SJSA1 (cell line): ENCODE results near the gene BEGAIN. TPM values are rescaled to one million over a fixed set of nuclear protein-coding genes. Genes with fewer than 3 reads are reported as not detected.

Source experiments
- DNase-seq, 2 experiments: peaks; one replicate each; pipeline ENCODE4 v3.0.0-alpha.2; 2015 to 2020; ENCODE audit warnings: low spot score in 2 of 2, low read depth in 1 of 2
- H3K27ac ChIP-seq: fragments of 250-450 bp; sonication (Bioruptor Pico); 2 replicates; pipeline ENCODE4 v1.5.1; 2020; ENCODE audit warnings: mild to moderate bottlenecking, moderate library complexity
- H3K27me3 ChIP-seq: fragments of 250-450 bp; sonication (Bioruptor Pico); replicated peaks from 2 replicates; pipeline ENCODE4 v1.5.1; 2020; ENCODE audit warnings: mild to moderate bottlenecking, moderate library complexity
- H3K36me3 ChIP-seq: fragments of 250-450 bp; sonication (Bioruptor Pico); 2 replicates; pipeline ENCODE4 v1.5.1; 2020; ENCODE audit warnings: mild to moderate bottlenecking
- H3K4me1 ChIP-seq: fragments of 250-450 bp; sonication (Bioruptor Pico); replicated peaks from 2 replicates; pipeline ENCODE4 v1.6.1; 2021; ENCODE audit warnings: mild to moderate bottlenecking
- H3K4me3 ChIP-seq: fragments of 250-450 bp; sonication (Bioruptor Pico); 2 replicates; pipeline ENCODE4 v1.5.1; 2020; ENCODE audit warnings: mild to moderate bottlenecking
- H3K9me3 ChIP-seq: fragments of 250-450 bp; sonication (Bioruptor Pico); replicated peaks from 2 replicates; pipeline ENCODE4 v1.5.1; 2020; ENCODE audit warnings: mild to moderate bottlenecking
- total RNA-seq: library from RNA; depleted of rRNA; stranded (reverse); fragments of >200 nt; shearing (Covaris generic); gene quantifications from 2 replicates; pipeline ENCODE4 v1.2.3, GENCODE V29; 2014; rRNA removed

BEGAIN gene
- total RNA-seq, 1 experiment from 2014 or later = not detected

- no peaks in the 10 kb centered on the region for H3K27me3 ChIP-seq
- no peaks in the 10 kb centered on the region; the same call in 1 of the 2 replicates for H3K9me3 ChIP-seq
- no peak overlapping the region for H3K4me3 ChIP-seq
- H3K4me1 ChIP-seq = peaks cover 5% of the 10 kb centered on the region; the same call in 1 of the 2 replicates
- H3K27ac ChIP-seq = no peak overlapping the region
- no peaks in the 10 kb centered on the region for H3K36me3 ChIP-seq
- DNase-seq = no peak
These were observed 84.5 kb downstream of the BEGAIN start for GRCh38 chr14:100502622-100503220.

GRCh38 chr14:100500128-100500527 lies 87.1 kb downstream of the BEGAIN start:
- H3K36me3 ChIP-seq = no peaks in the 10 kb centered on the region
- H3K4me3 ChIP-seq = no peak overlapping the region
- no peak overlapping the region for H3K27ac ChIP-seq
- H3K27me3 ChIP-seq = no peaks in the 10 kb centered on the region
- DNase-seq = no peak
- peaks cover 5% of the 10 kb centered on the region; the same call in 1 of the 2 replicates for H3K4me1 ChIP-seq
- no peaks in the 10 kb centered on the region for H3K9me3 ChIP-seq

- Histone ChIP-seq H3K27me3 (no peaks in the 10 kb centered on the region), H3K9me3 (no peaks in the 10 kb centered on the region), H3K4me1 (no peaks in the 10 kb centered on the region), H3K36me3 (no peaks in the 10 kb centered on the region), H3K27ac (no peak overlapping the region), H3K4me3 (no peak overlapping the region)
- no peak for DNase-seq
These were observed 89.1 kb downstream of the BEGAIN start for GRCh38 chr14:100498068-100498467.

- no peaks in the 10 kb centered on the region for H3K27me3 ChIP-seq
- H3K4me1 ChIP-seq = no peaks in the 10 kb centered on the region
- H3K27ac ChIP-seq = no peak overlapping the region
- no peaks in the 10 kb centered on the region for H3K9me3 ChIP-seq
- DNase-seq = no peak
- no peaks in the 10 kb centered on the region for H3K36me3 ChIP-seq
- H3K4me3 ChIP-seq = no peak overlapping the region
These were observed 91.3 kb downstream of the BEGAIN start for GRCh38 chr14:100495917-100496316.

DNA sequence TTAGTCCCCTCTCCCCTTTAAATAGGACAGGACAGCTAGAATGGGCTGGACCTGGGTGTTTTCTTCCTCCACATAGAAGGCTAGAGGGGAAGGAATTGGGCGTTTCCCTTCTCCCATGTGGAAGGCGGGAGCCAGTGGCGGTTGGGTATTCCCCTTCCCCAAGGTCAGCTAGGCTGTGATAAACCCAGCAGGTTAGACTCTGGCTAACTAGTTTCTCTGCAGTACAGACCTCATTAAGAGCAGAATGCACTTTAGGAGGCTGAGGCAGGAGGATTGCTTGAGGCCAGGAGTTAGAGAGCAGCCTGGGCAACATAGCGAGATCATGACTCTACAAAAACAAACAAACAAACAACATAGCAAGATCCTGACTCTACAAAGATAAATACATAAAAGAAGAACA lies 92.6 kb downstream of the BEGAIN start:
- H3K27ac ChIP-seq = no peak overlapping the region
- no peak for DNase-seq
- H3K36me3 ChIP-seq = no peaks in the 10 kb centered on the region
- H3K4me1 ChIP-seq = no peaks in the 10 kb centered on the region
- H3K4me3 ChIP-seq = no peak overlapping the region
- H3K9me3 ChIP-seq = no peaks in the 10 kb centered on the region
- no peaks in the 10 kb centered on the region for H3K27me3 ChIP-seq

DNA sequence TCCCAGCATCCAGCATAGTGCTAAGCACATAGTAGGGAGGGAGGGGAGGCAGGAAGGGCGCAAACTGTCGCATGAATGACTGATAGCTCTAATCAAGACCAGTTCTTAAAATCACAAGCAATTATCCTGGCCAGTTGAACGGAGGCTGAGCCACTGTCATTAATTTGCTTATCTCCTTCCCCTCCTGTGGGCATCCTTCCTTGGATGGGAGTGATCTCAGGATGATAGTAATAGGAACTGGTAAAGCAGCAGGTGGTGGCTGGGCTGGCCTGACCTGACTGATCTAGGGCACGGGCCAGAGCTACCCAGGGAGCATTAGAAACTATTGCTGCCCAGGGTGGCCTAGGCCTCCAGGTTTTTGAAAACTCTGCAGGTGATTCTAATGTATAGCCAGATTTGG lies 97.0 kb downstream of the BEGAIN start:
- no peak overlapping the region for H3K4me3 ChIP-seq
- DNase-seq = no peak
- H3K36me3 ChIP-seq = no peaks in the 10 kb centered on the region
- peaks cover 19% of the 10 kb centered on the region for H3K4me1 ChIP-seq
- H3K27ac ChIP-seq = no peak overlapping the region
- no peaks in the 10 kb centered on the region for H3K27me3 ChIP-seq
- H3K9me3 ChIP-seq = no peaks in the 10 kb centered on the region

- no peak for DNase-seq
- no peak overlapping the region for H3K27ac ChIP-seq
These were observed 99.2 kb downstream of the BEGAIN start for GRCh38 chr14:100488057-100488456.

GRCh38 chr14:100487304-100487703 lies 99.9 kb downstream of the BEGAIN start:
- Histone ChIP-seq H3K4me1 (peaks cover 23% of the 10 kb centered on the region), H3K4me3 (no peak overlapping the region), H3K9me3 (no peaks in the 10 kb centered on the region), H3K36me3 (no peaks in the 10 kb centered on the region), H3K27me3 (no peaks in the 10 kb centered on the region), H3K27ac (no peak overlapping the region)
- no peak for DNase-seq

More at GRCh38 chr14:100488057-100488456, 99.2 kb downstream of the BEGAIN start:
- peaks cover 23% of the 10 kb centered on the region for H3K4me1 ChIP-seq
- no peak overlapping the region for H3K4me3 ChIP-seq
- H3K27me3 ChIP-seq = no peaks in the 10 kb centered on the region
- H3K36me3 ChIP-seq = no peaks in the 10 kb centered on the region
- no peaks in the 10 kb centered on the region for H3K9me3 ChIP-seq

Other genes starting within 250 kb of the BEGAIN start
- 10.7 and 11.5 TPM in 2 replicates for gene WDR25, start 210.9 kb downstream of the BEGAIN start, total RNA-seq
- gene DLK1, start 139.5 kb upstream of the BEGAIN start, total RNA-seq = not detected in 2 replicates
- gene MEG3, start 238.7 kb upstream of the BEGAIN start, total RNA-seq = 37.3 and 39.1 TPM in 2 replicates